Hematopoietic multipotent progenitor cell treated with erythropoietin and hydrocortisone succinate and interleukin-3 and kit ligand, for 4 days (in vitro differentiated cells): ENCODE results near the gene LSM10.

Experiments used
- DNase-seq: peaks from one replicate; pipeline ENCODE4 v3.0.0-alpha.2; 2015

LSM10 gene

DNA sequence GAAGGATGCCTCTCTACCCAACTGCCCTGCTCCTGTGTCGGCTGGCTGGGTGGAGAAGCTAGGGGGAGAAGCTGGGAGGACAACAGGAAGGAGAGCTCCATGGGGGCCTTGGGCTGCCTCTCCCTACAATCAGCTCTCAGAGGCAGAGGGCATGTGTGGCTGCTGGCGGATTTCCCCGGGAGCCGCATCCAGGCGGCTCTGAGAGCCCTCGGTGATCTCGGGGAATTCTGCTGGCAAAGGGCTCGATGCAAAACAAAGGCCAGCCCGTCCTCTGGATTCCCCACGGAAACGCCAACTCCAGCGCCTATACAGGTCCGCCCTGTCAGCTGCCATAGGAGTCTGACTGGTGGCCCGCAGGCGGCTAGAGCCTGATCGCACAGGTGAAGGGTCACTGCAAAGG lies 47.9 kb downstream of the LSM10 start:
- DNase-seq = no peak

DNA sequence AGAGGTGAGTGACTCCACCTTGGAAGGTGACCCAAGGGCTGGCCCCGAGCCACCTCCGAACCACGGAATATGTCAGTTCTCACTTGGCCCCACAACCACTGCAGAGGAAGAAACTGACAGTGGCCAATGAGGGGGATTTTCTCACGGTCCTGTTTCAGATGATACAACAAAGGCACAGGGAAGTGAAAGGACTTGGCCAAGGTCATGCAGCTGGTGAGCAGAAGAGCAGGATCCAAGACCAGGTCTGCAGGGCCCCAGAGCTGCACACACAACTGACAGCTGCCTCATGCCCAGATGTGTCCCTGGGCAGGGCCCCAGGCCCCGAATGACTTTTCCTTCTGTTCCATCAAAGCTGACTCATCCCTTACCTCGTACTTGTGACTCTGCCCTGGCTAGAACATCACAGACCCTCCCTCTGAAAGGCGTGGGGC lies 48.5 kb downstream of the LSM10 start:
- DNase-seq = no peak

DNA sequence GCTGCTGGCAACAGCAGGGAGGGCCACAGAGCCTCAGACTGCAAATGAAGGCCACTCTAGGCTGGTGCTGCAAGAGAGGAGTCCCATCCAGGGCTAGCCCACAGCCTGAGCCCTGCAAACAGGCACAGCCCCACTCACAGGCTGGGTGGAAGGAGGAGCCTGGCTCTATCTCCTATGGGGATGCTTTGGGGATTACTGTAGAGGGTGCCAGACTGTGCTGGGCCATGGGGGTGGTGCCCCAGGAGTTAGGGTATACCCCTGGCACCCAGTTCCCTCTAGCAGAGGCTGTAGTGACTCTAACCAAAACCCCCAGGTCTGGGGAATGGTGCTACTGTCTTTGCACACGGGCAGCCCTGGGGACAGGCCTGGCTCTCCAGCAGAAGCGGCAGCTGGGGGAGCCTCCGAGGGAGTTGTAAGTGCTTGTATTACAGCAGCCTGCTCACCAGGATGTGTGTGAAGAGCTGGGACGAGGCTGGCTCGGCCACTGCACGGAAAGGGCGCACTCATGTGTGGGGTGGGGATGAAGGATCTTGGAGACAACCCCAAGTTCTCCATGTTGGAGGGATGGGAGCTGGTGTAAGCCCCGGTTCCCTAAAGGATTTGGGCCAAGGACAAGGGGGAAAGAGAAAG lies 50.9 kb downstream of the LSM10 start:
- DNase-seq = no peak

DNA sequence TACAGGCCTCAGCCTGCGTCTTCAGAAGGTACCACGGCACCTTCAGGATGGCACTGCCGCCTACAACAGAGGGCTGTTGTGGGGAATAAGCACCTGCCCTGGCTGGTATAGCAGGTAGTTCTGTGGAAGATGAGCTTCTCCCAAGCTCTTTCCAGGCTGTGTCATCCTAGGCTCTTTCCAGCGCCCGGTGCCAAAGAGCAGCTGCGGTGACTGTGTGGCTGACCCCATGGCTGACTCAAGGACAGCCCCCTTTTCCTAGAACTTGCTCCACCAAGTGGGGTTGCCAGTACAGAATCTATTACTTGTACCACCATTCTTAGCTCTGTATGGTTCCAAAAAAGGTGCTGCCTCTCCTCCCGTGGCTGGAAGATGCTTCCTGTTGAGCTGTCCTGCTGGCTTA lies 52.4 kb downstream of the LSM10 start:
- DNase-seq = no peak

DNA sequence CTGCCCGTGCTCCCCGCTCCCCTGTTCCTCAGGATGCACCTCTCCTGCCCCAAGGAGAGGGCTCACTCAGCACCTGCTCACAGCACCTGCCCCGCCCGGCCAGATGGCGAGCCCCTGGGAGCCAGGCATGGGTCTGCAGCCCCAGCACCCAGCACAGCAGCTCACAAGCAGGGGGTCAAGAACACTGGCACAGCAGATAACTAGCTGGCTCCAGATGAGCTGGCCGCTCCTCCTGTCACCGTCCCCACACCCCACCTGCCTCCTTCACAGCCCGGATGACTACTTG lies 53.4 kb downstream of the LSM10 start:
- DNase-seq = no peak

DNA sequence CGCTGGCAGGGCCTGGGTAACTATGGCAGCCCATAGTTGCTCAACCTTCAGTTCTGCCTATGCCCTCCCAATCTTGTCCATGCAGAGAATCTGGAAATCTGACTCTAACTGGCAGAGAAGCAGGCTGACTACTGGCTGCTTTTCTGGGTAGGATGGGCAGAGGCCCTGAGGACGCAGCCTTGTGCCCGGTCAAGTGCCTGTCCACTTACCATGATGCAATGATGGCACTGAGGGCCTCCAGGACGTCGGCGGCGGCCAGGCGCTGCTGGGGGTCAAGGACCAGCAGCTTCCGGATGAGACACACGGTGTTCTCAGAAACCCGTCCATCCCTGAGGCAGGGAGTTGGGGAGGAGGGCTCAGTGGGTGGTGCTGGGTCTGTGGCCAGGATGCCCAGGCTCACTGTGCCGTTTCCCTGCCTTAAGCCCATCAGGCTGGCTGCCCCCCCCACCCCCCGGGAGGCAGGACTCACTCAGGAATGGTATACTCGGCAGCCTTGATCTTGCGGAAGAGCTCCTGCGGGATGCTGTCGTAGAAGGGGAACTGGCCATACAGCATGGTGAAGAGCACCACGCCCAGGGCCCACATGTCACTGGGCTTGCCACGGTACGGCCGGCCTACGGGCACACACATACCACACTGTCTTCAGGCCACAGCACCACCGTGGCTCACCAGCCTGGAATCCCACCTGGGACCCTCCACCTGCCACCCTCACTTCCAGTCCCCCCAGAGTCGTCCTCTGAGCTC lies 53.9 kb downstream of the LSM10 start:
- no peak for DNase-seq
